ENCODE results near the gene PTPA.

- TF ChIP-seq CTCF (IDR thresholded peaks at IDR 0.05 in 8 of 11, conservative IDR thresholded peaks at IDR 0.05 in 3 of 11) = no peak
- TF ChIP-seq POLR2A (IDR thresholded peaks at IDR 0.05) = no peak
Observed at GRCh38 chr9:129164246-129164930, 53.2 kb downstream of the PTPA start.

All from spleen (tissue), 7 donors.